GM19468 (cell line): ENCODE results near the gene ZNF593.

Experiments
- ATAC-seq: cut with Tn5 transposase; IDR thresholded peaks from one replicate; pipeline ENCODE4 v1.9.1; 2021; ENCODE audit warnings: mild to moderate bottlenecking, moderate library complexity, moderate number of reproducible peaks; ENCODE audit not compliant: unreplicated experiment; ENCODE audit errors: extremely low read depth

Gene ZNF593

DNA sequence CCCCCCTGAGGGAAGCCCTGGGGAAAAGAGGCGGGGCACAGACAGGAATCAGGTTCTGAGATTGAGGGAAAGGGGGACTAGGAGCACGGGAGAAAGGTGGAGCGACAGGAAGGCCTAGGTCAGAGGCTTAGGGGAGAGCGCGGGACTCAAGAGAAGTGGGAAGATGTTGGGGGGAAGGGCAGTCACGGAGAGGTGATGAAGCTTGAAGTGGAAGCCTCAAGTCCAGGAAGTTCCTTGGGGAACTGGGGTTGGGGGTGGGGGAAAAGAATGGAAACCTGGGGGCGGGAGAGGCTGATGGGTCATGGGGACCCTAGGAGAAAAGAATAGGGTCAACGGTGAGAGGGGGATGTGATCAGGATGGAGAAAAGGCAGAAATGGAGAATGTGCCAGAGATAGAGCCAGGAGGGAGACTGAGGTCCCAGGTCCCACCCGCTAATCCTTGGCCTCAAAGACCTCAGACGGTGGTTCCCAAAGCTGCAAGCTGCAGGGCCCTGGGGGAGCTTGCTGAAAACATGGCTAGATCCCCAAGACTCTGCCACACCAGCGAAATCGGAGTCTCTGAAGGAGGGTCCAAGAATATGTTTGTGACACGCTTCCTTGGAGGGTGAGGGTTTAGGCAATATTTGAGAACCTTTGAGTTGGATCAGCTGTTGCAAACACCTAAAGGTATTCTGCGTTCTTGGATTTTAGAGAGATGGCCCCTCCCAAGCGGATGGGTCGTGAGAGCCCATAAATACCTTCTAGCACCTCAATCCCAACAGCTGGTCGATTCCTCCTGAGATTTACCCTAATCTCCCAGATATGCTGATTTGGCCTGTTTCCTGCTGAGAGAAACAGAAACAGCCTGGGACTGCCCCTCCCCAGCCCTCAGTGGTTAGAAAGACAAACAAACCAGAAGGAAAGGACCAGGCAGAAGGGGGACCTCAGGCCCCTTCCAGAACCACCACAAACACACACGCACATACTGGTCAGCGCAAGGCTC lies 4.6 kb upstream of the ZNF593 start:
- ATAC-seq: no peak

DNA sequence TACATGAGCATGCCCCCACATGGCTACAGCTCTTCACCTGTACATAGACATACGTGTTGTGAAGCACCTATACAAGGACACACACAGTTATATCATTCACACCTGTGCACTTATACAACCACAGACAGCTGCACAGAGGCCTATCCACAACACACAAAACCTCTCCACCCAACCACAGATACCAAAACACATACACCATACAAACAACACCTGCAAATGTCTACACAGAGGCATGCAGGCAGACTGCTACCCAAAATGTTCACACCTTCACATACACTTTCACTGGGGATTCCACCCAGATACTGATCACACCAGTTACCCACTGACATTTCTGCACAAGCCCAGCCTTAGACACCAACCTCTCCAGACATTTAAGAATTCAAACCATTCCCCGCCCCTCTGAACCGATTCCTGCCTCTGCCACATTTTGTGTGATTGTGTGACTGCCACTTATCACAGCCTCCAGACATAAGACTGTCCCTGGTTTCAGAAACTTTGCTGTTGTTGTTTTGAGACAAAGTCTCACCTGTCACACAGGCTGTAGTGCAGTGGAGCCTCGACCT lies 2.9 kb upstream of the ZNF593 start:
- ATAC-seq: no peak

DNA sequence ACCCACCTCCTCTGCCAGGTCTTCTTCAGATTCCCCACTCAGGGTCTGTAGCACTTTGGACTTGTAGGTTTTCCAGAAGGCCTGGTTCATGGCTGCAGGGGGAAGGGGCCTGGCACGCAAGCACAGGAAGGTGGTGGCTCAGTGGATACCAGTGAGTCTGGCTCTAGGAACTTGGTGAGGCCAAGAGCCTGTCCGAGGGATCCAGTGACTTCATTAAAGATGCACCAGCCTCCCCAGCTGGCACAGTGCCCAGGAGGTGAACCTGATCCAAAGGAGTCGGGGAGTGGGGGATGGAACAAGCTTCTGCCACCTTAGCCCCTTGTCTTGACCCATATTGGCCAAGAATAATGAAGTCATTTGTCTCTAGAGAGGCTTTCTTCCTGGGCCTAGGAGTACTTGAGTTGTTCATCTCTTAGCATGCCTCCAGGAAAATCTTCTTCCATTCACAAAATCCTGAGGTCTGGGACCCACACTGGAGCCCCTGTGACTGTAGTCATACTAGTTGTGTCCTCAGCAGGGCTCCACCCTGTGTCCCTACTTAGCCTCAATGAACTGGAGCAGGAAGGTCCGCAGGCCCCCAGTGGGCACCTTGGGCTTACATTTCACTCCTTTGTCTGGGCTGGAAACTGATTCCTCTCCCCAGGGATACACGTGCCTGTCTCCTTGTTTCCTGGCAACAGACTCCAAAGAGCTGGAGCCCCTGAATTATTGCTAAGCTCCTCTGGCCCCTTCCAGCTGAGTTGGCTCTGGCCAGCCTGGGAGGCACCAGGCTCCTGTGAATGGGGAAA lies 1.1 kb upstream of the ZNF593 start, which contains the start of gene C1orf232:
C1orf232 (minus strand) TSS at position 554 of the 788 bp plus-strand sequence; CDS start at position 90, 464 bp downstream.
- ATAC-seq: no peak

DNA sequence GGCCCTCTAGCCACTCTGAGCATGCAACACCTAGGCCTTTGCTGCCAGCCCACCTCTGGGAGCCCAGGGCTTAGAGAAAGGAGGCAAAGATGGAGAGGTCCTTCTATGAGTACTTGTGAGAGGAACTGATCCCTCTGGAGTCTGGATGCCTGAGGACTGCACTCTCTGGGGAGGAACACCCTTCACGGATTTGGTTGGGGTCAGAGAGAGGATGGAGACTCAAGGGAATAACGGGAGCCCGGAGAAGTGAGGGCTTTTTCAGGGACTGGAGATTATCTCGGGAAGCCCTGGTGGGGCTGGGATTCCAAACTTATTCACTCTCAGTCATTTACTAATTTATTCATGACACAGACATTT lies 532 bp upstream of the ZNF593 start:
- ATAC-seq: no peak

DNA sequence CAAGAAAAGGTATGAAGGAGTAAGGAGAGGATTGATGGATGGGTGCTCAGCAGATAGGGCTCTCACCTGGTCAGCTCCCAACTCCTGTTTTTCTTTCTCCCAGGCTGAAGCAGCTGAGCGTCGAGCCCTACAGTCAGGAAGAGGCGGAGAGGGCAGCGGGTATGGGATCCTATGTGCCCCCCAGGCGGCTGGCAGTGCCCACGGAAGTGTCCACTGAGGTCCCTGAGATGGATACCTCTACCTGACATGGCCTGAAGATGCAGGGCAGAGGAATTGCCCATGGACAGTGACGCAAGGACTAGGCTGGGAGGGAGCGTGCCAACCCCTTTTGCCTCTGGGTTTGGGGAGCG lies 739 bp downstream of the ZNF593 start:
- no peak for ATAC-seq

DNA sequence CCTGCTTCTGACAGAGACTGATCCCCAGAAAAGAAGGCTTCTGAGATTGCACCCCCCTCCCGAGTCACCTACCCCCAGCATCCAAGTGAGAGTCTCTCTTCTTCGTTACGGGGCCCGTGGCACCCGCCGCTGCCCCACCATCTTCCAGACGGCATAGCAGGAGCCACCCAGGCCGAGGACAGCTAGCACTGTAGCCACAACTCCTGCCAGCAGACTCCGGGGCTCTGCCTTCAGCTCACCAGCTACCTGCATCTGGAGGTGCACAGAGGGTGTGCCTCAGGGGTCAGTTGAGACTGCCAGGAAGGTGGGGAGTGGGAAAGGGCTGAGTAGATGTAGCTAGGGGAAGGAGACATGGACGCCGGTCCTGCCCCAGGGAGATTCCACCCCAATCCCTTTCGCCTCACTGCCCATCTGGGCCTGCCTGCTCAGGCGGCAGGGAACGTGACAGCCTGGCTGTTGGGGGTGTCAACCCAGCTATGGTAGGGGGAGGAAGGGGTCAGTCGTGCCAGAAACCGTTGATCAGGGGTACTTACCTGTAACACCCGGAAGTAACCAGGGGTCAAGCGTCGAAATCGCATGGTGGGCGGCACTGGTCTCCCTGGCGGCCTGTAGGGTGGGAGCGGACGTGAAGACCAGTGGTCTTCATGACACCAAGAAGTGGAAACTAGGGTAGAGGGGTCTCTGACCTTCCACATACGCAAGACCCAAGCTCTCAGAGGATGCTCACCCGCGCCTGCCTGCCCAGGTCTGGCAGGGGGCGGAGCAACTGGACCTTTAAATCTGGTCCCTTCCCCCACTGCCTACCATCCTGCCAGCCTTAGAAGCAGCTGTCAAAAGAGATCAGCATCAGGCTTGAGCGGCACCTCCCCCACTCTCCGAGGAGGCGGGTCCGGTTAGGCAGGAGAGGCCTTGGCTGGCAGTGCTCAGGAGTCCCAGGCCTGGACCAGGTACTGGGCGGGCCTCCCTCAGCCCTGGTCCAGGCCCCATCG lies 1.7 kb downstream of the ZNF593 start, which contains the start of gene ZNF593OS:
ZNF593OS (minus strand) TSS at position 749 of the 989 bp plus-strand sequence; CDS start at position 578, 171 bp downstream.
- ATAC-seq: no peak

DNA sequence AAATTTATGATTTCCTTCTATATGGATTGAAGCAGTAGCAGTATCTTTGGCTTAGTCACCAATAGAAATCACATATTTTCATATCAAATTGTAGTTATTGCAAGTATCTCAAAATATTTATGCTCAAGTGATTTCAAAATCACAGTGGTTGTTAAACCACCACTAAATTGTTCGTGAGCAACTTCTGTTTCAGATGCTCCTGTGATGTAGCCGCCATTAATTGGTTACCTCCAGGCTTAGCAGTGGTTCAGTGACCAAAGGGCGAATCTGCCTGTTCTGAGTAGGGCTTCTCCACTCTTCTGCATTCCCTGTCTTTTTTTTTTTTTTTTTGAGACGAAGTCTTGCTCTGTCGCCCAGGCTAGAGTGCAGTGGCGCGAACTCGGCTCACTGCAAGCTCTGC lies 5.6 kb downstream of the ZNF593 start:
- ATAC-seq: no peak

DNA sequence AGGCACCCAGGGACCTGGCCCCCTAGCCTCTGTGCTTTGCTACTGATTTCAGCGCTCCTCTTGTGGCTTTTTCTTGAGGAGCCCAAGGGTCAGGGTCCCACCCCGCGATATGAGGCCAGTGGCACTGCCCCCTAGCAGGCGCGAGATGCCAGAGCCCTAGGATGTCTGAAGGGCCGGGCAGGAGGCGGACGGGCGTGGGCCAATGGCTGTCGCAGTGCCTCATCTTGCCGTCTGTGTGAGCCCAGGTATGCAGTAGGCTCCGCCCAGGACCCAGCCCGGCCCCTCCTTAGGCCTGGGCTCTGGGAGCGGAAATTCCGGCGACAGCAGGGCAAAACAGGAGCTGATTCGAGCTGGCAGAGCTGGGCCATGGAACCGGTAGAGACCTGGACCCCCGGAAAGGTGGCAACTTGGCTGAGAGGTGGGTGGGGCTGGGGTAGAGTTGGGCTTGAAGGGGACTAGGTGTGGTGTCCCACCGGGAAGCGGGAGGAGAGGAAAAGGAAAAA lies 7.5 kb downstream of the ZNF593 start, which contains the start of gene CNKSR1:
CNKSR1 (plus strand) TSS at position 310 of the 503 bp plus-strand sequence; CDS start at position 367, 57 bp downstream.
- ATAC-seq: no peak

DNA sequence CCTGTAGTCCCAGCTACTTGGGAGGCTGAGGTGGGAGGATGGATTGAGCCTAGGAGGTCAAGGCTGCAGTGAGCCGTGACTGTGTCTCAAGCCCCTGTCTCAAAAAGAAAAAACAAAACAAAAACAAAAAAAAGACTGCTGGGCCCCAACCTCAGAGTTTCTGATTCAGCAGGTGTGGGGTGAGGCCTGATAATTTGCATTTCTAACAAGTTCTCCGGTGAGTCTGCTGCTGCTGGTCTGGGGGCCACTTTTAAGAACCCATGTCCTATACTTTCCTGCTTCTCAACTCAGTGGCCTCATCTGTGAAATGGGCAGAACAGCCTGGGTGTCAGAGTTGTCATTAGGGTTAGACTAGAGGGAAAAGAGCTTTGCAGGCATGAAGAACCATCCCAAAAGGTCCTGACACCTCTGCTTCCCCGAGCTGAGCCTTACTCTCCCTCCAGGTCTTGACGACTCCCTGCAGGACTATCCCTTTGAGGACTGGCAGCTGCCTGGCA lies 10.3 kb downstream of the ZNF593 start:
- ATAC-seq: no peak

DNA sequence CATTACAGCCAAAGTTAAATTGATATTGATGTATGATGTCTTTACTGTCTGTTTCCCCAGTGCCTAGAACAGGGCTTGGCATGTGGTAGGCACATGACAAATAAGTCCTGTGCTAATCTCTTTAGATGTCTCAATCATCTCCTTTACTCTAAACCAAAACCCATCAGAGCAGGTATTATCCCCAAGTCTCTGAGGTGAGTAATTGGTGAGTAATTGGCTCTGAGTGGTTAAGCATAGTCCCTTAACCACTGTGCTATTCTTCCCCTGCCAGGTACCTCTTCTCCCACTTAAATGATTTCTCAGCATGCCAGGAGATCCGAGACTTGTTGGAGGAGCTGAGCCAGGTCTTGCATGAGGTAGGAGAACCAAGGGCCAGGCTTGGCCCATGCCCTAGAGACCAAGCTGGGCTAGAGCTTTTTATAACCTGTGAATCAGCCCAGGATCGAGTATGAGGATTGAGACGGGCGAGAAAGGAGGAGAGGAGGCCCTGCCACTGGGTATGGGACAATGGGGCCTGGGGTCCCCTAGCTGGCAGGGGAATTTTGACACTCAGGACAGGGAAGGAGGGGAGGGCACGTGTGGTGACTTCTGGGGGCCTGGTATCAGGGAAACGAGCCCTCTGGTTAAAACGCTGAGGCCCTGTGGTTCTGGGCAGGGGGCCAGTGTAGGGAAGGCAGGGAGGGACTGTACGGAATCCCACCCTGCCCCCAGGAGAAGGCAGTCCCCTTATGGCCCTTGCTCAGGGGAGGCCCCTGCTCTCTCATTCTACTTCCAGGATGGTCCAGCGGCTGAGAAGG lies 12.1 kb downstream of the ZNF593 start:
- ATAC-seq: no peak

DNA sequence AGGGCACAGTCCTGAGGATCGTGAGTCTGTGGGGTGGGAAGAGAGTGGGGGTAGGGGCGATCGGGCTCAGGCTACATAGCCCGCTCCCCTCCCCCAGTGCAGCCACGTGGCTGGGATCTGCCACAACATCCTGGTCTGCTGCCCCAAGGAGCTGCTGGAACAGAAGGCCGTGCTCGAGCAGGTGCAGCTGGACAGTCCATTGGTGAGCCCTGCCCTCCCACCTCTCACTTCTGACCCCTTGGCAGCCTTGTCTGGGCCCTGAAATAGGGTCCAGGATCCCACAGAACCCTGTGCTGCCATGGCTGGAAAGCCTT lies 12.6 kb downstream of the ZNF593 start:
- no peak for ATAC-seq

DNA sequence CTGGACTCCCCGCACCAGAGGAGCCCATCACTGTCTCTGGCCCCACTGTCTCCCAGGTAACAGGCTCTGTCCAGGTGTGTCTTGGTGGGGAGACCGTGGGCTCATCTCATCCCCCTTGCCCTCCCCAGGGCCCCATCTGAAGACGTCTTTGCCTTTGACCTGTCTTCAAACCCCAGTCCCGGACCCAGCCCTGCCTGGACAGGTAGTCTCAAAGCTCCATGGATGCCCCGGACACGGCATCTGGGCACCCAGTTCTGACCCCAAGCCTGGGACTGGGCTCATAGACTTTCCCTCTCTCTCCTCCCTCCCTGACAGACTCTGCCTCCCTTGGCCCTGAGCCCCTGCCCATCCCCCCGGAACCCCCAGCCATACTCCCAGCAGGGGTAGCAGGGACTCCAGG lies 14.4 kb downstream of the ZNF593 start:
- ATAC-seq: no peak

DNA sequence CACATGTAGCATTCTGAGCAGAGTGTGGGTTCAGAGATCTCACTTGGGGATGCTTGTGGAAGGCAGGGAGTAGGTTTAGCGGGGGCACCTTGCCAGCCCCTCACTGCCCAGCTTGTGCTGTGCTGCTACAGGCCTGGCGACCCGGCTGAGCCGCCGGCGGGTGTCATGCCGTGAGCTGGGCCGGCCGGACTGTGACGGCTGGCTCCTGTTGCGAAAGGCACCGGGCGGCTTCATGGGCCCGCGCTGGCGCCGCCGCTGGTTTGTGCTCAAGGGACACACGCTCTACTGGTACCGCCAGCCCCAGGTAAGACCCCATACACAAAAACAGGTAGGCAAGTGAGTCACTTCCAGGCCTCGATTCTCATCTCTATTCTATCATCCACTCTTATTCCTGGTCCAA lies 15.2 kb downstream of the ZNF593 start:
- ATAC-seq: no peak

DNA sequence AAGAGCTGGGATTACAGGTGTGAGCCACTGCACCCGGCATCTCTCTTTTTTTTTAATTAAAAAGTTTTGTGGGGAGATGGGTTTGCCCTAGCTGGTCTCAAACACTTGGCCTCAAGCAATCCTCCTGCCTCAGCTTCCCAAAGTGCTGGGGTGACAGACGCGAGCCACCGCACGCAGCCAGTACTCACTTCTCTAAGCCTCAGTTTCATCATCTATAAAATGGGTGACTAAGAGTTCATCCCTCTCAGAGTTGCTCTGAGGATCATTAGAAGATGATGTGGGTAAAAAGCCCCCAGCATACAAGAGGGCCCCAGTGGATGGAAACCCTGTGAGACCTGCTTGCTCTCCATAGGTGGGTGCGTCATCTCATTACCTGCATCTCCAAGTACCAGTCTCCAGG lies 18.2 kb downstream of the ZNF593 start:
- no peak for ATAC-seq

DNA sequence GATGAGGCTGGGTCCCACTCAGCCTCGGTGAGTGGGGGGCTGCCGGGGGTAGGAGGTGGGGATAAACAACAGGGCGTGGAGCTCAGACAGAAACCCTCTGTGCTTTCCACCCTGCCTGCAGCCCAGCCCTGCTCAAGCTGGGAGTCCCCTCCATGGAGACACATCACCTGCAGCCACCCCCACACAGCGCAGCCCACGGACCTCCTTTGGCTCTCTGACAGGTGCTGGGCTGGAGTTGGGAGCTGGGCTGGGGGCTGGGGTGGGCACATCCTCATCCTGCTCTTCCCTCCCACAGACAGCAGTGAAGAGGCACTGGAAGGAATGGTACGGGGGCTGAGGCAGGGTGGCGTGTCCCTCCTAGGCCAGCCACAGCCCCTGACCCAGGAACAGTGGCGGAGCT lies 18.8 kb downstream of the ZNF593 start:
- no peak for ATAC-seq

DNA sequence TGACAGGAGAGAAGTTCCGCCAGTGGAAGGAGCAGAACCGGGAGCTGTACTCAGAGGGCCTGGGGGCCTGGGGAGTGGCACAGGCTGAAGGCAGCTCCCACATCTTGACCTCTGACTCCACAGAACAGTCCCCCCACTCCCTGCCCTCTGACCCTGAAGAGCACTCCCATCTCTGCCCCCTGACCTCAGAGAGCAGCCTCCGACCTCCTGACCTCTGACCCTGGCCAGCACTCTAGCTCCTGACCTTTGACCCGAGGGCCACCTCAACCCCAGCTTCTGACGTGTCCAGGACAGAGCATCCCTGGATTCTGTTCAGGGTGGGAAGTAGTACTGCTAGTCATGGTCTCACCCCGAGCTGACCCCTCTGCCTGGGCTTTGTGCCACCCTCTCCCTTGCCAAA lies 19.6 kb downstream of the ZNF593 start:
- ATAC-seq: no peak

DNA sequence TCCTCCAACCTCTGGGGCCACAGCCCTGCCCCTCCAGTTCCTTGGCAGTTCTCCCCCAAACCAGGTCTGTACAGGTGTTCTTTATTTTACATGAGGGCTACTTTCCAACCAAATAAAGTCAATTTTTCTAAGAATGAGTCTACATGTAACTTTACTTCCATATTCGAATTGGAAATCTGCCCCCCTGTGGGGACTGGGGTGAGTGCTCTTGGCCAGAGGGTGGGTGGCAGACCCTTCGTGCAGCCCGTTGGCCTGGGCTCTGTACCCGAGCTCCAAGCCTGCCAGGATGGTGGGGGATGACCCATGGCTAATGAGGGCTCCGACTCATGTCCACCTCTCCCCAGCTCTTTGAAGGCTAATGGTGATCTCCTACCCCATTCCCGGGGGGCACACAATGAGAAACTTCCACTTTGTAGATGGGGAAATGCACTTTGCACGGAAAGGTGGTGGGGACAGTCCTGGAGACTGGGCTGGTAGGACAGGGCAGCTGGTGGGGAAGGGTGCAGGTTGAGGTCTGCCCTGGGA lies 20.1 kb downstream of the ZNF593 start:
- no peak for ATAC-seq

DNA sequence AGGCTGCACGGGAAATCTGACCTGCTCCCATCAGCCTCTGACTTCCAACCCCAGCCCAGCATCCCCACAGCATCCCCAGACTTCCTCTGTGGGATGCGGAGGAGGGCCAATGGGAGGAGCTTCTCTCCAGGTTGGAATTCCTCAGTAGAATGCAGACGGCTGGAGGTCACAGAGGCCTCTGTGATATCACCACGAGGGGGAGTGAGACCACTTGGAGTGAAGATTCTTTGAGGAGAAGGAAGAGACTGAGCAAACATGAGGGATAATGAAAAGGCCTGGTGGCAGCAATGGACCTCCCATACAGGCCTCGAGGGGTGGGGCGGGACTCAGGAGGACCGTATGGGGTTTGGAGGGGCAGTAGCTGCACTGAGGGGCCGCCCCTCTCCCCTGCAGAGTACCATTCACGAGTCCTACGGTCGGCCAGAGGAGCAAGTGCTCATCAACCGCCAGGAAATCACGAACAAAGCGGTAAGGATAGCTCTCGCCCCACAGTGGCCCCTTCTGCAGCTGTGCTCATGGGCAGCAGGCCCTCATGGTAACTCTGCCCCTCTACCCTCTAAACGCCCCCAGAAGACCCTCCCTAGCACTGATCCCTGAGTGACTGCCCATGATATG lies 20.8 kb downstream of the ZNF593 start, which contains the start of gene CATSPER4:
CATSPER4 (plus strand) TSS at position 230 of the 615 bp plus-strand sequence; CDS start at position 256, 26 bp downstream.
- no peak for ATAC-seq
